NCI-H345 treated with DMSO at 0.1 percent for 48 hours (cell line): ENCODE measurements around the gene SGCD.

Experiments
- DNase-seq: peaks from one replicate; lab custom pipeline; 2025; ENCODE audit not compliant: unreplicated experiment; lab: John Stamatoyannopoulos, UW

SGCD gene

DNA sequence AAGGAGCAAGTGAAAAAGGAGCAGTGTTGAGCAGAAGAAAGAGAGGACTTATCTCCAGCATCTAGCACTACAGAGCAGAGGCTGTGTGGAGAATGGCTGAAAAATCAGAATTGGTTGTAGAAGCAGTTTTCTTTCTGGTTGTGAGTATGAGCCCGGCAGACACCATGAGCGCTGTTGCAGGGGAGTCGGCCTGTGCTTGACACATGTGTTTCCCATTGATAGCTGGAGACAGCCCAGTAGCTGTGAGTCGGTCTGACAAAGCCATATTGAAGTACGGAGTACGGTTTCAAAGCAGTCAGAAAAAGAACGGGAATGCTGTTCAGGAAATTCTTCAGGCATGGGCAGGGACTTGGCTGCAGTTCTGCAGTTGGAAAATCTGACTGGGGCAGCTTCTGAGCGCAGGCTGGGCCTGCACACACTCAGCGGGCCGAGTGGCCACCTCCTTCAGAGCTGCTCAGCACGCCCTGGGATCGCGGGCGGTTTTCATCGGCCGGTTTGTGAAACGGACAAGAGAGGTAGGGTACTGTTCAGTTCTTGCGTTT is at the start of gene SGCD:
Gene SGCD, plus strand, starts transcription at position 447 of the 542 bp plus-strand sequence.
- DNase-seq: no peak

DNA sequence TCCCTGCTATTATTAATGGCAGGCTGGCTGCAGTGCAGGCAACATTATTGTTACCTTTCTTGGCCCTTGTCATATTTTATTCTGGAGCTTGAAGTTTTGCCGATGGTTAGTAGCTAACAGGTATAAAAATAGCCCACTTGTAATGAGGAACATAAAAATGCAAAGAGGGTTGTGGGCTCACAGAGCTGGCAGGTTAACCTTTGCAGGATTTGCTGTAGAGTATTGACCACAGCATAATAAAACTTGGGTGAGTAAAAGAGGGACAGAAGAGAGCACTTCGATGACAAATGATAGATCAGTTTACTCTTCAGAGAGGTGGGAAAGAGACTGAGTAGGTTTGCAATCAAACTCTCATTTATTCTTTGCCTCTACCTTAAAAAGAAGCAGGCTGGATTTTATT is 49.7 kb upstream of the SGCD start:
- DNase-seq: no peak

DNA sequence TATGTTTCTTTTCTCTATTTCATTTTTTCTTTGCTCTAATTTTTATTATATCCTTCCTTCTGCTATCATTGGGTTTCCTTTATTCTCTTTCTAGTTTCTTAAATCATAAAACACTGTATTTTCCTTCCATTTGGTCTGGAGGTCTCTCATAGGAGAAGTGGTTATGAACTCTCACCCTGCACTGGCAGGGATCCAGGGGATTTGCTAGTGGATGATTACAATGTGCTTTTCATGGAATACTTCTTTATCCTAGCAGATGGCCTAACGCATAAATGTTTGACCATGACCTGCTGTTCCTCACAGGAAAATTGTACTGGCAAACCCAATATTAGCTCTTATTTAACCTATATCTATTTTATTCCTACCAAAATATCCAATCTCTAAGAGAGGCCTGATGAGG is 31.5 kb upstream of the SGCD start:
- no peak for DNase-seq

DNA sequence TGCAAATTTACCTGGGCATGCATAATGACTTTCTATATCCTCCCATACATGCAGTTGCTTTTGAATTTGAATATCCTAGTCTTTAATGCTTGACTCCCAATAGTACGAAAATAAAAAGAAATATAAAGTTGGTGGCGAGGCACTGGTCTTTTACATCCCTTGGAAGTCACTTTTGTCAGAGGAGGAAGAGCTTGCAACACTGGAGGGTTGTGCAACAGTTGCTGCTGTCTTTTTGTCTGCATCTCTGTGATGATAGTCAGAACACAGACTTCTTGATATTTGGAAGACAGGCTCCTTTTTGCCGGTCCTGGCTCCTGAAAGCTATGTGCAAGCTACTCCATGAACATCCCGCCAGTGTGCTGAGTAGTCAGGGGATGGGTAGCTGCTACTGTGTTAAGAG is 16.8 kb upstream of the SGCD start:
- no peak for DNase-seq

DNA sequence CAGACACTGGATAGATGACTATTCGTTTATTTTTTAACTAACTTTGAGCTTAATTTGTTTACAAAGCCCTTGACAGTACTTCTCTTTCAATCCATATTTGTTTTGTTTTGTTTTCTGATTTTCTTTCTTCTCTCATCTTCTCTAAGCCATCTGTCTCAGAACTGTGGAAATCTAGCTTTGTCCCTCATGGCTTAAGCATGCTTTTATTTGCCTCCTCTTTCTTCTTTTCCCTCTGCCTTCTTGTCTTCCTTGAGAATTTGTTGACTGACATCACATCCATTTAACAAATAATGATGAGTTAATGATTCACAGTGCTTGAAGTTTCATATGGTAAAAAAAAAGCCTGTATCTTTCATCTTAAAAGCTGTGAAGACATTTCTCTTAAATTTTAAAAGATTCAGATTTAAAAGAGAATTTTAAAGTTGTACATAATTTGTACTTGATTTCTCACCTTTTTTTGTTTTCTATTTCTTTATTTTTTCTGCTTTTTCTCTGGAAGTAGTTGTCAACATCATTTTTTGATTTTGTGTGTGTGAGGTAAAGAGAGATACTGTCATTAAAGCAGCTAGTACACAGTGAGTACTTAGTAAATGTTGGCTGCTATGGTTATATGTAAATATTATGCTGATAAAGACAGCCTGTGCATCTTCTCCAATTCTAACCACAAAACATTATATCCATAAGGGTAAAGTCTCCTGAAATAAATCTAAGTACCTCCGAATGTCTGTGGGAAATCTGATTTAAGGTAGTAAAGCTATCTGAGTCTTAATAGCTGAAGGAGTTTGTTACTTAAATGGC is 13.9 kb upstream of the SGCD start:
- no peak for DNase-seq

DNA sequence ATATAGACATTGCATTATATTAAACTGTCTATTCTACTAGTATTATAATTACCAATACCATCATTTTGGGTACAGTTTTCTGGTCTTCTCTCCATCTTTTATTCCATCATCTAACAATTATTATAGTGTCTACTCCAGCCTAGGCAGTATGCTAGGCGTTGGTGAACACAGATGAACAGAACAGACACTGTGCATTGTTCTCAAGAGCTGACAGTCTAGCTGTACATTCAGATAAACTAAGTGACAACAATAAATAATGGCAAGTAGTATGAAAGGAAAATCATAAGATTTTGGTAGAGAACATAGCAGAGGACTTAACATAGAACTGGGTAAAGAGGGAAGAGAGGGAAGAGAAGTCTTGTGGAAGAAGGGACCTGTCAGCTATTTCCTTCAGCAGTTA is 12.5 kb upstream of the SGCD start:
- DNase-seq: no peak

DNA sequence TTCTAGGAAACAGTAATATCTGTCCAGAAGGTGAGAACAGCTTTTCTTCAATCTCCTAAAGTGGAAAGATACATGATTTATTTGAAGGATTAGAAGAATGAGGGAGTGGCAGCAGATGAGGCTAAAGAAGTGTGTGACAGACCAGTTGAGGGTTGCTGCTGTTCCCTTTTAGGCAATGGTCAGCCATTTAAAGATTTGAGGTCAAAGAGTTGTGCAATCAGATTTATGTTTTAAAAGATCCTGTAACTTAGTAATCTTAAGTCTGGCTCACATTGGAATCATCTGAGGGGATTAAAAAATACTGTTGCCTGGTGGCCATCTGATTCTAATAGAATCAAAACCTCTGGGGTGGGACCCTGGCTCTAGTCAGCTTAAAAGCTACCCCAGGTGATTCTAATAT is 4.3 kb upstream of the SGCD start:
- DNase-seq: no peak

DNA sequence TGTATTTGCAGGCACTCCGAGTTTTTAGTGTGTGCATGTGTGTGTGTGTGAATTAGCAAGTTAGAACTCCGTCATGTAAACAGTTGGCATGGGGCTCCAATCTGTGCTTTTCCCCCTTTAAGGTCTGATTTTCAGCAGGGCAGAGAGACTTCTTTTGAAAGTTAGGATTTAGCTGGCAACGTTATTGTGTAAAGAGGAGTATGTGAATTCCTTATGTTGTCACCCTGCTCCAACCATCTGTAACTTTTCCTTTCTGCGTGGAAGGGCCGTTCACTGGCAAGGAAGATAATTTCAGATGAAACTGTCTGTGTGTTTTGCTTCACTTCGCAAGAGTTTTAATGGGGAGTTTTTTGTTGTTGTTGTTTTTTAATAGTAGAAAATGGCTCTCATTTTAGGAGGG is 332 bp downstream of the SGCD start:
- no peak for DNase-seq

DNA sequence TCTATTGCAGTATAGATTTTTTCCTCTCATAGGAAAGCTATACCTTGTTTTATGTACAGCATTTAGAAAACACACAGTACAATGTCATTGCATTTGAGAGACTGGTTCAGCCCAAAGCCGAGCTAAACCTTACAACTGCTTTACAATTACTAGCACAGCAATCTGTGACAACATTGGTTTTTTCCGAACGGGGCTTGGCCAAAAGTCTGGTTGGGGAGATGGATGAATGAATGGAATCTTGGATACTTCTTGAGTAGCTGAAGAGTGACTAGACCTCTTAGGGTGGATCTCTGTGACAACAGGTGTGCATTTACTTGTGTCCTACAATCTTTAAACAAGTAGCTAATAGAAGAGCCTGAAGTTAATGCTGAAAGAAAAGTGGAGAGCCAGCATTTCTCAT is 1.2 kb downstream of the SGCD start:
- DNase-seq: no peak

DNA sequence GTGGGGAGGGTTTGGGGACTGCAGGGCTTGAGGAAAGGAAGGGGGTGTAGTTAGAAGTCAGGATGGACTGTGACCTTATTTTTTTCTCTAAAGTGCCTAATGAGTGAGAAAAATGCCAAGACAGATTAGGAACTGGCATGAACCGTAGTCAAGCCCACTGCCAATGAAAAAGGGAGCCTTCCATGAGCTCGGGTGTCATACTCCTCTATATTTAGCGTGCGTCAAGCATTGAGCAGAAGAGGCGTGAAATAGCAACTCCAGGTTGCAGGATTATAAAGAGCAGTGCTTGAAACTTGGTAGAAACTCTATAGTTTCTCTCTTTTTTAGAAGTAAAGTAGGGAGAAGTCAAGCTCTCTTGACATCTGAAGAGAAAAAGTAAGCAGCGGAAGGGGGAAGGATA is 1.8 kb downstream of the SGCD start:
- DNase-seq: no peak

DNA sequence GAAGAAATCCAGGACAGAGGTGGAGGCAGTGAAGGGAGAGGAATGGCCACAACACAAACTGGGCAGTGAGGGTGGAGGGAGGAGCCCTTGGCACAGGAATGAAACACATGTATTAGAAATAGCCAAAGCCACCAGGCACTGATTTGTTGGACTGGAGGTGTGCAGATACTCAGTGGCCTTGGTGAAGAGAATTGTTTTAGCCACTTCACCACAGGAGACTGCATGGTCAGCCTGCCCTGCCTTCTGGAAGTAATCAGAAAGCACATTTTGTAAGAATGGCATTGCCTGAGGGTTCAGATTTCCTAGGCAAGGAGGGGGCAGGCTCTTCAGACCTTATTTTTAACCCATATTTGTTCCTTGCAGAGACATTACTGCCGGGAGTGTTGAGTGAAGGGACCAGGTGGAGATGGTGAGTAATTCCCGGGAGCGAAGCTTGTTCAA is 2.2 kb downstream of the SGCD start:
- no peak for DNase-seq

DNA sequence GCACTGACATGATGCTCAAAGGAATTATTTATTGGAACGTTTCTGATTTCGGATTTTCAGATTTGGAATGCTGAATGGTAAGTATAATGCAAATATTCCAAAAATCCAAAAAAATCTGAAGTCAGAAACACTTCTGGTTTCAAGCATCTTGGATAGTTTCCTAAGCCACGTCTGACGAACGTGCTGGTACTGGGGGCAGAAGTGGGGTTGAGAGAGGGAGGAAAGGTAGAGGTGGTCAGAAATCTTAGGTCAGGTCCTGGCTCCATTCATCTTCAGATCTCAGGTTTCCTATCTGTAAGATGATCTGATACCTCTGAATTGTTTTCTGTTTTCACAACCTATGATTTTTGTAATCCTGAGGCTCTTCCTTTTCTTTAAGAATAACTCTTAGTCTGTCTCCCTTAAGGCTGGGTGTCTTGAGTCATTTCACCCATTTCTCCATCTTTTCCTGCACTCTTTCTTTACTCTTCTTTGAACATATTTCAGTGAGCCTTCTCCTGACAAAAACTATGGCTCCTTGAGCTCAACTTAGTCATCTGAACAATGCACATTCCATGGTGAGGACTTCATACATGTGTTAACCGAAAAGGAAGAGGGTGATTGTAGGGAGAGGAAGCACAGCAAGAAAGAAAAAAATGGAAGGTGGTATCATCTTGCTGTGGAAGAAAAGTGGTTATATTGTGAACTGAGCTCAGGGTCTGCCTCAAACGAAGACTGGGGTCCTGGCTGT is 3.3 kb downstream of the SGCD start:
- no peak for DNase-seq

DNA sequence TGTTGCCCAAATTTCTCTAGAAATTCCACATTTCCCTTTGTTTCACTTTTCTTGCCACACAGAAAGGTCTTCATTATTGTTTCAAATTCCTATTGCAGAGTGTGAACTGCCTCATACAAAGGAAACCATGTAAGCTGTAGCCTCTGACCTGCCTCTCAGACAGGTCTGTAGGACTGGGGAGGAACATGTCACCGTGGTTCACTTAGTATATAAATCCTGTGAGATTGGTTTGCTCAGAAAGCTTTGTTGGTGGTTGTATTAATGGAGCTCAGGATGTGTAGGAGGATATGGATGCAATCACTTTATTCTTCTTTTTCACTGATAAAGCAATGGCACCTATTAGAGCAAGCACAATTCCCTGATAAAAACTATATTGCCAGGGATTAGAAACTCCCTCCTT is 4.2 kb downstream of the SGCD start:
- DNase-seq: no peak

DNA sequence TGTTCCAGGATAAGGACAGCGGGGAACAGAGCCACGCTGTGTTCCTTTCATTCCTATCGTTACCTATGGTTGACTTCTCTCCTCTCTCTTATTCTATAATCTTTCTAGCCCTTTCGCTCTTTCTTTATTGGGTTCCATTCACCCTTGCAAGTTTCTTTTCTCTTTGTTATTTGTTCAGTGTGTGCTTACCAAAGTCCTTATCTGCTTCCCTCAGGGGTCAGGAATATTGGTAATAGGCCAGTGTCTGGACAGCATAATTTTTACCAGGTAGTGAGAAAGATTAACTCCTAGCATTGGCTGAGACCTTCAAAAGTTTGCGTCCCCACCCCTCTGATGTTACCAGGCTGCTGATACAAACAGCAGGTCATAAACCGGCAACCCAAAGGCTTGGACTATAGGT is 4.9 kb downstream of the SGCD start:
- DNase-seq: no peak

DNA sequence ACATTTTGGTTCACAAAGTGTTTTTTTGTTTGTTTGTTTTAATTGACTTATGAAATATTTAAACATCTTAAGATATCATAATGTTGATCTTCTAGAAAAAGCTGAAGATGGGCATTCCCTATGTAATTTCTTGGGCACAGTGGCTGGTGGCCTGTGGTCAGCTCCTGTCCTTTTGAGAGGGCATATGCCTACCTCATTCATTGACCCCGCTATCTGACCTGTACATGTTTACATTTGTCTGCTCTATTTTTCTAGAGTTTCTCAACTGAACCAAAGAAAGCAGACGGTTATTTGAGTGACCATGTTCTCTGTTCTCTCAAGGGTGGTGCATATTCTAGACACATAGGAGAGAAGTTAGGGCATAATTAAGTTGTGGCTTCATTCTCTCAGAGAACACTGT is 5.3 kb downstream of the SGCD start:
- no peak for DNase-seq

DNA sequence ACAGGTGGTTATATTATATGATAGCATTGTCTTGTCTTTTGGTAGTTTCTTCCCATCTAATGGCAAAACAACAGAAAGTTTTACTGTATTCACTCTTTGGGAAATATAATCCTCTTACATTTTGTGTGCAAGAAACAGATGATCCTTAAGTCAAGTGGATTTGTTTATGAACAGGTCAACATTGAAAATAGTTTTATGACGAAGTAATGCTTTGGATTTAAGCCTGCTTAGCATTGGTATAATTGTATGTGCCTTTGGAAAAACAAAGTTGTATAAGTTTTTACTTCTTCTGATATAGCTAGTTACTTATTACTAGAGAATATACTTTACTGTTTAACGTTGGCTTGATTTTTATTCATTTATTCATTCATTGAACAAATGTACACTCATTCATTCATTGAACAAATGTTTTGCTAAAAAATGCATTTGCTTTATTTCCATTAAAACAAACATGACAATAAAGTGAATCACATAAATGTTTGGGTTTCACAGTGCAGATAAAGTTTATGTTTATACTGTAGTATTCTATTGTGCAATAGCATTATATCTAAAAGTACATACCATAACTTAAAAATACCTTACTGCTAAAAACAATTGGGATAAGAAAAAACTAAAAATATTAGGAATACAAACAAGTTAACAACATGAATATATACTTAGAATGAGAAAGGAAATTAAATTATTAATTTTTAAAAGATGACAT is 12.3 kb downstream of the SGCD start:
- no peak for DNase-seq

DNA sequence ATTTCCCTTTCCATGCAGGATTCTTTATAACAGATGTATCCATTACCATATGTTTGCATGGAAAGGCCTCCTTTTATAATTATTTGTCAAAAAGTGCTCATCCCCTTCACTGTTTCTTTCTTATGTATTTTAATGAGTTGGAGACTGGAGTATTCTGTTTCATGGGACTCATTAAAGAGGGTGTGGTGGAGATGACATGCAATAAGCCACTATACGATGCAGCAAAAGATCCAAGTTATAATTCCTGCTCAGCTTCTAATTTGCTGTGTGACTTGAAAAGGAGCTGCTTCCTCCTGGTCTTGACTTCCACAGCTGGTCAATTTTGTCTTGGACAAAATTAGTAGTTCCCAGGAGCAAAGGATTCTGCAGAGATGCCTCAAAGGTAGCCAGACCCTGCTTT is 13.9 kb downstream of the SGCD start:
- no peak for DNase-seq

DNA sequence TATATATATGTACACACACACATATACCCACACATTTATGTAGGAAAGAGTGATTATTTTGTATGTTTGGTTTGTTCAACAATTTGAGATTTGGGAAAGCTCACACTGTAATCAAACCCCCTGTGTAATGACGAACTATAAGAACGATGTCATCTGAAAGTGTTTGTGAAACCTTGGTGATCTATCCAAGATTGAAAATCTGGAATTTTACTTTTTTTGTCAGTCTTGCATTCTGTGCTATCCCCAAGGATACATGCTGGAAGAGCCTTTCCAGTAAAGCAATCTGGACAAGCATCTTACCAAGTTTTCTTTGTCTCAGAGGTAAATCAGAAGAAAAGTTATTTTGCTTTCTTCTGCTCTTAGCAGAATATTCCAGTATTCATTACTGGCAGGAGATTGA is 23.3 kb downstream of the SGCD start:
- no peak for DNase-seq

DNA sequence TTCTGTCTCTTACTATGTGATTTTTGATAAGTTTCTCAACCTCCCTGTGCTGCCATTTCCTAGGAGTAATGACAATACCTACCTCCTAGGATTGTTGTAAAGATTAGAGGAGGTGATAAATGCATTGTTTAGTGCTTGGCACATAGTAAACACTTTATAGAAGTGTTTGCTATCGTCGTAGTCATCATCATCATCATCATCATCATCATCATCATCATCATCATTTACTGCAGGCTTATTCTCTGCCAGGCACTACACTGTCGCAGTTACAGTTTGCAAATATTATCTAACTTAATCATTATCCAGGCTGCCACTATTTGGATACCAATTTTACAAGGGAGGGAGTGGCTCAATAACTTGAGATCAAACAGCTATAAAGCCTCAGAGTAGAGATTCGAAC is 24.5 kb downstream of the SGCD start:
- DNase-seq: no peak

DNA sequence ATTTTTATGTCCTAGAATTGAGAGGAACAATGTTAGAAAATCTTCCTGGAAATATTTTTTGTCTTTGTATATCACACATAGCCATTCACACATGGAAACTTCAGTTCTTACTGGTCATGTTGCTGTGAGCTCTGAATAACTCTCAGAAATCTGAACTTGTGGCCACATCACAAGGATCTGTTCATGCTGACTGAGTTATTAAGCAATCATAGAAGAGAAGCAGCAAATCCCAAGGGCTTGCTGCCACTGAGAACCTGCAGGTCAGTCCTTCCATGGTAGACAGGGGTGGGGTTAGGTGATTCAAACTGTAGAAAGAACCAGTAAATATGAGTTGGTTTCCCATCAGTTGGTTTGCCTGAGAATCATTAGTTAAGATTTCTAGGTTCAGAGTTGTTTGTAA is 27.6 kb downstream of the SGCD start:
- no peak for DNase-seq

DNA sequence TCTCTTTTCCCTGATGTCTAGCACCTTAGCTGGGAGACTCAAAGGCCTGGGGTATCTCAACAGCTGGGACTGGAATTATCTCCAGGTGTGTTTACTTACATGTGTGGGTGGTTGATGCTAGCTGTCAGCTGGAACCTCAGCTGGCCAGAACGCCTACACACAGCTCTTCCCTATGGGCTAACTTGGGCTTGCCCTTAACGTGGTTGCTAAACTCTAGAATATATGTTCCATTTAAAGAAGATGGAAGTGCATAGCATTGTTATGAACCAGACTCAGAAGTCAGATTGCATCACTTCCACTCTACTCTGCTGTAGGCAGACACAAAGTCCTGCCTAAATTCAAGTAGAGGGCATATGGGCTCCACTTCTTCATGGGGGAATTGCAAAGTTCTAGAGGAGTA is 29.3 kb downstream of the SGCD start:
- DNase-seq: no peak

DNA sequence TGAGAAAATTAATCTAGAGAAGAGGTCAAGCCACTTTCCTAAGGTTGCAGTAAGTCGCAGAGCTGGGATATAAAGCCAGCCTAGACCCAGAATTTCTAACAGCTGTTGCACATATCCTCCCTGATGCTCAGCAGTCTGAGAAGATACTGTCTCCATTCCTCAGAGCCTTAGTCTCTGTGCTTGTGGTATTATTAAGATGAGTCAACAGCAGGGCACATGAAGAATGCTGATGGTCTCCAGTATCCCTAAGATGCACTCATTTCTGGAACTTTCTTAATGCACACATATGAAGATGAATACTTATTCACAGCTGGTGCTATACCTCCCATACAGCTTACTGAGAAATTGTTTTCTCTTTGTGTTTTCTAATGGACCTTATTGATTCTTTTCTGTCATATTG is 32.5 kb downstream of the SGCD start:
- DNase-seq: no peak
